Smooth muscle cell of the pulmonary artery (primary cell): Measurements from ENCODE around the gene C20orf202. TPM values are rescaled to one million over a fixed set of nuclear protein-coding genes. Genes with fewer than 3 reads are reported as not detected.

Source experiments
- total RNA-seq: library from RNA; depleted of rRNA; stranded (reverse); fragments of >200 nt; gene quantifications from 2 replicates; pipeline ENCODE4 v1.2.3, GENCODE V29; 2014

The C20orf202 gene
- total RNA-seq: 0.07 TPM in 1 of 2 replicates, not detected in the other

DNA sequence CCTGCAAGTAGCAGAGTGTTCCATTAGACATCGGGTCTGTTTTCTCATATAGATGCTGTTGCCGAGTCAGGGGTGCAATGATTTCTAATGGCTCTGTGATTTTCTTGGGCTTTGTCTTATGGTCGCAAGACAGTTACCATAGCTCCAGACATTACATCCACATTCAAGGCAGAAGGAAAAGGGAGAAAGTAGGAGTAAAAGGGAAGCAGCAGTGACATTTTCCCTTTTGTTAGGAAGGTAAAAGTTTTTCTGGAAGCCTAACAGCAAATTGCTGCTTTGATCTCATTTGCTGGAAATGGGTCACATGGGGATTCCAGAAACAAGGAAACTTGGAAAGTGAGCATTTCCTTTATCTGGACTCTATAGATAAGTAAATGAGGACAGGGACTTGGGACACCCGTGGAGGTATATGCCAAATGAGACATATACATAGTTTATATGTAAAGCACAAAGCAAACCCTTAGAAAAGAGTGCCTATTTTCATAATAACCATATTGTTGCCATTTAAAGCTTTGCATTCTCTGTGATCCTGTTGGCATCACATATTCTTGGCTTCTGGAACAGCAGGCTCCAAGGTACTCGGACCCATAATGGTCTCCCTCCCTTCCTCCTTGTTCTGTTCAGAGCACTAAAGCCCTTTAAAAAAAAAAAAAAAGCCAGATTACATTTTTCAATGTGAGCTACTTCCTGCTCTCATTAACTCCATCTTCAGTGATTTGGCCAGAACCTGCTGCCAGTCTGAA is at the start of gene C20orf202:
Gene C20orf202 (plus strand): TSS at position 693 of the 743 bp plus-strand sequence. CDS start 132 bp downstream, outside the sequence.

DNA sequence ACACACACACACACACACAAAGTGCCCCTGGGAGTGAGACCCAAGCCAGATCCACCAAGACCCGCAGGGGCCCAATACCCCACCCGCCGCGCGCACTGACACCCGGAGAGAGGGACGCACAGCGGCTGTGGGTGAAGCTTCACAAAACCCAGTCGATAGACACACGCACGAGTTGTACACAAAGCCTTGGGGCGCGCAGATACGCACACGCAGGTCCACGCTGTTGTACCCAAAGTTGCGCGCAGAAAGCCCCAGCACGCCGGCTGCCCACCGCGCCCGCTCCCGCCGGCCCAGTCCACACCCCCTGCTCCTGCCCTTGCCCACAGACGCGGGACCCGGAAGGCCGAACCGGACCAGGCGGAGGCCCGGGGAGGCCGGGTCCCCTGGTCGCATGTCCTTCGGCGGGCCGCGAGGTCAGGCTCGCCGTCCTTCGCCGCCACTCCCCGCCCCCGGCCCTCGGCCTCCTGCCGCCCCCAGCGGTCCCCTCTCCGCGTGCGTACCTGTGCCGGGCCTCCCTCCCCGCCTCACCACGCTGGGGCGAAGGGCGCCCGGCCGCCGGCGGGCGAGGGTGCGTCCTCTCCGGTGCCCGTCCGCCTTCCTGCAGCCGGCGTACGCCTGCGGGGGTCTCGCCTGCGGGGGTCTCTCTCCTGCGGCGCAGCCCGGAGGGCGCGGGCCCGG is 18.5 kb upstream of the C20orf202 start, which contains the start of gene TMEM74B:
Gene TMEM74B (minus strand): TSS at position 344 of the 678 bp plus-strand sequence. CDS start 1,180 bp downstream, outside the sequence.

DNA sequence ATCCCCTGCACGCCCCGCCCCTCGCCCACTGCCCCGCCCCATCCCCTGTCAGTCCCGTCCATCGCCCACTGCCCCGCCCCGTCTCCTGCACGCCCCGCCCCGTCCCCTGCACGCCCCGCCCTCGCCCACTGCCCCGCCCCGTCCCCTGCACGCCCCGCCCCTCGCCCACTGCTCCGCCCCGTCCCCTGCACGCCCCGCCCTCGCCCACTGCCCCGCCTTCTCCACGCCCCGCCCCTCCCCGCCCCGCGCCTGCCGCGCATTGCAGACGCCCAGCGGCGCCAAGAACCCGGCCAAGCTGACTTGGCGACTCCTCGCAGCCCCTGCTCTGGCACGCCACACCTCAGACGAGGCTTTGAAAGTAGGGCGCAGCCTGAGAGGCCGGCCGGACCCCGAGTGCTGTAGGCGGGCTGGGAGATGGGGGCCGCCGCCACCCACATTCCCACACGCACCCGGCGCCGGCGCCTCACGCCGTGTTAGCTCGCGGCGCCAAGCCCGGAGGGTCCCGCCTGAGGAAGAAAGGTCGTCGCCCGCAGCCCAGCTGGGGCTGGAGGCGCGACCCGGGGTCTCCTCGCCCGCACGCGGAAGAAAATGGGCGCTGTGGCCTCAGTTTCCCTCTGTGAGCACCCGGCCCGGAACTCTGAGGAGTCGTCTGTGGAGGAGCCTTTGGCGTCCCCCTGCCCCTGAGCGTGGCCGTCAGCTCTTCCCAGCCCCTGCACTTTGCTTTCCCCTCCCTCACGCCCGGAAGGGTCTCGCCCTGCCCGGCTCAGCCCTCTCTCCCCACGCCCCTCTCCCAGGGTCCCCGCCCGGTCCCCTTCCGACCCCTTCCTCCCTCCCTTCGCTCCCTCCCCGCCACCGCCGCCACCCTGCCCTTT is 22.8 kb downstream of the C20orf202 start, which contains the start of gene RAD21L1:
Gene RAD21L1 (plus strand): TSS at position 262 of the 872 bp plus-strand sequence. CDS start 2,410 bp downstream, outside the sequence.

Other genes with a start within 250 kb of the C20orf202 start
- 0.46 TPM in 1 of 2 replicates, not detected in the other for gene RSPO4, start 201.1 kb upstream of the C20orf202 start, total RNA-seq
- gene PSMF1, start 84.9 kb upstream of the C20orf202 start, total RNA-seq: 35.6 and 37.7 TPM in 2 replicates
- 0.10 and 0.13 TPM in 2 replicates for gene TMEM74B, start 18.5 kb upstream of the C20orf202 start, total RNA-seq
- 0.13 and 0.53 TPM in 2 replicates for gene RAD21L1, start 22.6 kb downstream of the C20orf202 start, total RNA-seq
- gene SNPH, start 62.8 kb downstream of the C20orf202 start, total RNA-seq: 12.0 and 21.3 TPM in 2 replicates
- gene SDCBP2, start 125.7 kb downstream of the C20orf202 start, total RNA-seq: 1.8 and 2.1 TPM in 2 replicates
- 165 and 244 TPM in 2 replicates for gene FKBP1A, start 189.6 kb downstream of the C20orf202 start, total RNA-seq